Measurements from ENCODE around the gene BLID. TPM values are rescaled to one million over a fixed set of nuclear protein-coding genes. Genes with fewer than 3 reads are reported as not detected.

The BLID gene
- total and polyA plus RNA-seq, 2 experiments from 2014 or later = not detected

DNA sequence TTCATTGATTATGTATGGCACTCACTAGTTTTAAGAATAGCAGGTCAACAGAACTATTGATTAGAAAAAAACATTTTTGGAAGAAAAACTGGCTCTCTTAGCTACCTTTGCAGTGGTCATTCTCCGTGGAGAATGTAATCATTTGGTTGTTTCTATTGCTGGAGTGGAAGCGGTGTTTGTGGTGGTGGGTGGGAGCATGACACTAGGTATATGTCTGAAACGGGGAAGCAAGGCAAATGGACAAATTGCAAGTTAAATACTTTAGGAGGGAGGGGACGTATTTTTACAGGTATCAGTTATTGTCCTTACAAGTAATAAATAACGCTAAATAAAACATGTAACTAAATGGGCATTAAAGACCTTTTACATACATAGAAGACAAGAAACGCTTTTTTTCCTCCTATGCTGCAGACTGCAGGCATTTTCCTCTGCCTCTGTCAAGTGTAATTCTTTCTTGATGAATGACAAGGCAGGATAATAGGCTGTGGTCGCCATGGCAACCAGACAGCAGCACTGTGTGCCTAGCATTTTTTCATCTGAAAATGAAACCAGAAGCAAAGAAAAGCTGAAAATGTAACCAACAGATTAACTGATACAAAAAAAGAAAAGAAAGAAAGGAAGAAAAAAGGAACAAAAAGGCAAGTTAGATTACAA, 46.2 kb downstream of the BLID start:
- ATAC-seq (peak; percentile 45; the same call in 1 of the 3 replicates), DNase-seq (ENCODE audit: low spot score) (peak; percentile 49)
- no peaks in the 10 kb centered on the region for H3K27me3 ChIP-seq (ENCODE audit: insufficient read depth)
- no peak overlapping the region for H3K27ac Mint-ChIP-seq
- H3K4me1 ChIP-seq (ENCODE audit: insufficient read depth) = peaks cover 5% of the 10 kb centered on the region; the same call in 1 of the 2 replicates
- H3K27ac ChIP-seq (ENCODE audit: low read depth) = no peak overlapping the region
- H3K4me3 ChIP-seq = no peak overlapping the region
- H3K36me3 Mint-ChIP-seq (ENCODE audit: low read depth) = peaks cover 2% of the 10 kb centered on the region; the same call in 1 of the 3 replicates
- H3K9me2 ChIP-seq (ENCODE audit: insufficient read depth) = no peaks in the 10 kb centered on the region
- TF ChIP-seq CREB1 (CRISPR knock-in tag; IDR thresholded peaks at IDR 0.05; ENCODE audit: low read depth) = no peak
- TF ChIP-seq, protein P1, sequence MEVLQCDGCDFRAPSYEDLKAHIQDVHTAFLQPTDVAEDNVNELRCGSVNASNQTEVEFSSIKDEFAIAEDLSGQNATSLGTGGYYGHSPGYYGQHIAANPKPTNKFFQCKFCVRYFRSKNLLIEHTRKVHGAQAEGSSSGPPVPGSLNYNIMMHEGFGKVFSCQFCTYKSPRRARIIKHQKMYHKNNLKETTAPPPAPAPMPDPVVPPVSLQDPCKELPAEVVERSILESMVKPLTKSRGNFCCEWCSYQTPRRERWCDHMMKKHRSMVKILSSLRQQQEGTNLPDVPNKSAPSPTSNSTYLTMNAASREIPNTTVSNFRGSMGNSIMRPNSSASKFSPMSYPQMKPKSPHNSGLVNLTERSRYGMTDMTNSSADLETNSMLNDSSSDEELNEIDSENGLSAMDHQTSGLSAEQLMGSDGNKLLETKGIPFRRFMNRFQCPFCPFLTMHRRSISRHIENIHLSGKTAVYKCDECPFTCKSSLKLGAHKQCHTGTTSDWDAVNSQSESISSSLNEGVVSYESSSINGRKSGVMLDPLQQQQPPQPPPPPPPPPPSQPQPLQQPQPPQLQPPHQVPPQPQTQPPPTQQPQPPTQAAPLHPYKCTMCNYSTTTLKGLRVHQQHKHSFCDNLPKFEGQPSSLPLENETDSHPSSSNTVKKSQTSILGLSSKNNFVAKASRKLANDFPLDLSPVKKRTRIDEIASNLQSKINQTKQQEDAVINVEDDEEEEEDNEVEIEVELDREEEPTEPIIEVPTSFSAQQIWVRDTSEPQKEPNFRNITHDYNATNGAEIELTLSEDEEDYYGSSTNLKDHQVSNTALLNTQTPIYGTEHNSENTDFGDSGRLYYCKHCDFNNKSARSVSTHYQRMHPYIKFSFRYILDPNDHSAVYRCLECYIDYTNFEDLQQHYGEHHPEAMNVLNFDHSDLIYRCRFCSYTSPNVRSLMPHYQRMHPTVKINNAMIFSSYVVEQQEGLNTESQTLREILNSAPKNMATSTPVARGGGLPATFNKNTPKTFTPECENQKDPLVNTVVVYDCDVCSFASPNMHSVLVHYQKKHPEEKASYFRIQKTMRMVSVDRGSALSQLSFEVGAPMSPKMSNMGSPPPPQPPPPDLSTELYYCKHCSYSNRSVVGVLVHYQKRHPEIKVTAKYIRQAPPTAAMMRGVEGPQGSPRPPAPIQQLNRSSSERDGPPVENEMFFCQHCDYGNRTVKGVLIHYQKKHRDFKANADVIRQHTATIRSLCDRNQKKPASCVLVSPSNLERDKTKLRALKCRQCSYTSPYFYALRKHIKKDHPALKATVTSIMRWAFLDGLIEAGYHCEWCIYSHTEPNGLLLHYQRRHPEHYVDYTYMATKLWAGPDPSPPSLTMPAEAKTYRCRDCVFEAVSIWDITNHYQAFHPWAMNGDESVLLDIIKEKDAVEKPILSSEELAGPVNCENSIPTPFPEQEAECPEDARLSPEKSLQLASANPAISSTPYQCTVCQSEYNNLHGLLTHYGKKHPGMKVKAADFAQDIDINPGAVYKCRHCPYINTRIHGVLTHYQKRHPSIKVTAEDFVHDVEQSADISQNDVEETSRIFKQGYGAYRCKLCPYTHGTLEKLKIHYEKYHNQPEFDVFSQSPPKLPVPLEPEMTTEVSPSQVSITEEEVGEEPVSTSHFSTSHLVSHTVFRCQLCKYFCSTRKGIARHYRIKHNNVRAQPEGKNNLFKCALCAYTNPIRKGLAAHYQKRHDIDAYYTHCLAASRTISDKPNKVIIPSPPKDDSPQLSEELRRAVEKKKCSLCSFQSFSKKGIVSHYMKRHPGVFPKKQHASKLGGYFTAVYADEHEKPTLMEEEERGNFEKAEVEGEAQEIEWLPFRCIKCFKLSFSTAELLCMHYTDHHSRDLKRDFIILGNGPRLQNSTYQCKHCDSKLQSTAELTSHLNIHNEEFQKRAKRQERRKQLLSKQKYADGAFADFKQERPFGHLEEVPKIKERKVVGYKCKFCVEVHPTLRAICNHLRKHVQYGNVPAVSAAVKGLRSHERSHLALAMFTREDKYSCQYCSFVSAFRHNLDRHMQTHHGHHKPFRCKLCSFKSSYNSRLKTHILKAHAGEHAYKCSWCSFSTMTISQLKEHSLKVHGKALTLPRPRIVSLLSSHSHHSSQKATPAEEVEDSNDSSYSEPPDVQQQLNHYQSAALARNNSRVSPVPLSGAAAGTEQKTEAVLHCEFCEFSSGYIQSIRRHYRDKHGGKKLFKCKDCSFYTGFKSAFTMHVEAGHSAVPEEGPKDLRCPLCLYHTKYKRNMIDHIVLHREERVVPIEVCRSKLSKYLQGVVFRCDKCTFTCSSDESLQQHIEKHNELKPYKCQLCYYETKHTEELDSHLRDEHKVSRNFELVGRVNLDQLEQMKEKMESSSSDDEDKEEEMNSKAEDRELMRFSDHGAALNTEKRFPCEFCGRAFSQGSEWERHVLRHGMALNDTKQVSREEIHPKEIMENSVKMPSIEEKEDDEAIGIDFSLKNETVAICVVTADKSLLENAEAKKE (CRISPR knock-in tag; IDR thresholded peaks at IDR 0.05) = no peak
- no peak for TF ChIP-seq NANOG (IDR thresholded peaks at IDR 0.05; ENCODE audit: borderline replicate concordance)
- TF ChIP-seq POLR2AphosphoS5 (IDR thresholded peaks at IDR 0.05; ENCODE audit: low read depth) = no peak
- no peak for TF ChIP-seq ZNF114 (CRISPR knock-in tag; IDR thresholded peaks at IDR 0.05)
- TF ChIP-seq, protein P2, sequence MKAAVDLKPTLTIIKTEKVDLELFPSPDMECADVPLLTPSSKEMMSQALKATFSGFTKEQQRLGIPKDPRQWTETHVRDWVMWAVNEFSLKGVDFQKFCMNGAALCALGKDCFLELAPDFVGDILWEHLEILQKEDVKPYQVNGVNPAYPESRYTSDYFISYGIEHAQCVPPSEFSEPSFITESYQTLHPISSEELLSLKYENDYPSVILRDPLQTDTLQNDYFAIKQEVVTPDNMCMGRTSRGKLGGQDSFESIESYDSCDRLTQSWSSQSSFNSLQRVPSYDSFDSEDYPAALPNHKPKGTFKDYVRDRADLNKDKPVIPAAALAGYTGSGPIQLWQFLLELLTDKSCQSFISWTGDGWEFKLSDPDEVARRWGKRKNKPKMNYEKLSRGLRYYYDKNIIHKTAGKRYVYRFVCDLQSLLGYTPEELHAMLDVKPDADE (IDR thresholded peaks at IDR 0.05) = no peak
- TF ChIP-seq EZH2phosphoT487 (IDR thresholded peaks at IDR 0.05; ENCODE audit: unreplicated experiment) = no peak
- no peaks in the 10 kb centered on the region for H3K27me3 Mint-ChIP-seq (ENCODE audit: insufficient read depth, low read depth, poor library complexity)
- H4K20me1 ChIP-seq (replicated peaks; ENCODE audit: insufficient read depth) = no peaks in the 10 kb centered on the region
- H3F3A ChIP-seq (replicated peaks; ENCODE audit: low read depth) = no peaks in the 10 kb centered on the region
- no peak overlapping the region for H2AFZ ChIP-seq
- no peaks in the 10 kb centered on the region for H3K79me2 ChIP-seq (replicated peaks; ENCODE audit: insufficient read depth)
- no peak overlapping the region for H3K4me2 ChIP-seq
- H3K4me1 Mint-ChIP-seq = peaks cover 6% of the 10 kb centered on the region; the same call in 2 of the 3 replicates
- peaks cover 4% of the 10 kb centered on the region; the same call in 2 of the 3 replicates for H3K9me3 Mint-ChIP-seq
- no peaks in the 10 kb centered on the region; the same call in 1 of the 2 replicates for H3K36me3 ChIP-seq (ENCODE audit: insufficient read depth)
- H3K4me3 Mint-ChIP-seq = no peak overlapping the region

All from GM23338 (cell line).